Measurements from ENCODE around the gene CNIH2. TPM values are rescaled to one million over a fixed set of nuclear protein-coding genes. Genes with fewer than 3 reads are reported as not detected.

Gene CNIH2
- total and polyA plus RNA-seq, 9 of the 15 experiments (the other 6 are each of a cell fraction or from before 2014, with no cell fraction given) = 0.26 to 0.89 (median 0.40) TPM; not detected in 4

GRCh38 chr11:66328302-66329144, 50.5 kb downstream of the CNIH2 start (continued):
- TF ChIP-seq TOE1 (IDR thresholded peaks at IDR 0.05; ENCODE audit: borderline replicate concordance) = peak; percentile 52; the same call in 1 of the 2 replicates
- TF ChIP-seq TOE1 (CRISPR knock-in tag; IDR thresholded peaks at IDR 0.05; ENCODE audit: borderline replicate concordance, low read depth) = peak; percentile 91; the same call in 1 of the 2 replicates
- no peak for TF ChIP-seq SRSF7 (optimal IDR thresholded peaks at IDR 0.05; ENCODE audit: low read depth, low read length)
- TF ChIP-seq TFE3 (CRISPR knock-in tag; IDR thresholded peaks at IDR 0.05) = no peak
- no peak for TF ChIP-seq PCBP1 (IDR thresholded peaks at IDR 0.05; ENCODE audit: low read depth, low read length, poor library complexity, severe bottlenecking)
- TF ChIP-seq ZNF280B (CRISPR knock-in tag; IDR thresholded peaks at IDR 0.05) = no peak
- no peak for TF ChIP-seq FIP1L1 (IDR thresholded peaks at IDR 0.05; ENCODE audit: low read depth, low read length, poor library complexity, severe bottlenecking)
- TF ChIP-seq HOMEZ (CRISPR knock-in tag; IDR thresholded peaks at IDR 0.05) = no peak
- no peak for TF ChIP-seq NR3C1 (CRISPR knock-in tag; IDR thresholded peaks at IDR 0.05)
- TF ChIP-seq ZNF124 (CRISPR knock-in tag; IDR thresholded peaks at IDR 0.05) = no peak
- no peak for TF ChIP-seq E2F4 (CRISPR knock-in tag; IDR thresholded peaks at IDR 0.05; ENCODE audit: low read depth)

Measured in K562 (cell line).